GM12878 (cell line): ENCODE results near the gene GALNT16. TPM values are rescaled to one million over a fixed set of nuclear protein-coding genes. Genes with fewer than 3 reads are reported as not detected.

Experiments
- EGR1 ChIP-seq, 2 experiments: IDR thresholded peaks; 1 replicate in 1 of 2; 2 replicates in 1 of 2; pipeline ENCODE4 v1.6.1; 2011 to 2012; ENCODE audit warnings: low read depth in 2 of 2, low read length in 2 of 2, borderline replicate concordance in 1 of 2, mild to moderate bottlenecking in 1 of 2, moderate library complexity in 1 of 2
- GATAD2B ChIP-seq: fragments of 450-650 bp; conservative IDR thresholded peaks from 2 replicates; pipeline ENCODE4 v1.6.1; 2017; ENCODE audit warnings: low read depth, mild to moderate bottlenecking, moderate library complexity
- NBN ChIP-seq: fragments of 450-650 bp; IDR thresholded peaks from 2 replicates; pipeline ENCODE4 v1.6.1; 2016
- PAX8 ChIP-seq: fragments of 450-650 bp; IDR thresholded peaks from 2 replicates; pipeline ENCODE4 v1.6.1; 2017; ENCODE audit warnings: mild to moderate bottlenecking, moderate library complexity
- POLR2AphosphoS2 ChIP-seq: IDR thresholded peaks from 2 replicates; pipeline ENCODE4 v1.6.1; 2011; ENCODE audit warnings: low read depth, mild to moderate bottlenecking, low read length, improper control_type of control experiment, moderate library complexity
- POLR2AphosphoS5 ChIP-seq: IDR thresholded peaks from 2 replicates; pipeline ENCODE4 v1.6.1; 2011; ENCODE audit warnings: mild to moderate bottlenecking, low read length, inconsistent platforms
- POU2F2 ChIP-seq: IDR thresholded peaks from 3 replicates; pipeline ENCODE4 v1.6.1; 2011; ENCODE audit warnings: low read depth, mild to moderate bottlenecking, low read length, borderline replicate concordance
- RUNX3 ChIP-seq: IDR thresholded peaks from 2 replicates; pipeline ENCODE4 v1.6.1; 2012; ENCODE audit warnings: low read length, inconsistent platforms
- SMC3 ChIP-seq: IDR thresholded peaks from 2 replicates; pipeline ENCODE4 v1.6.1; 2011; ENCODE audit warnings: low read length, improper control_type of control experiment, borderline replicate concordance
- WRNIP1 ChIP-seq: IDR thresholded peaks from 2 replicates; pipeline ENCODE4 v1.6.1; 2011; ENCODE audit warnings: low read depth, low read length, improper control_type of control experiment, borderline replicate concordance
- polyA plus RNA-seq, 11 experiments: library from polyadenylated mRNA; depleted of rRNA in 4 of 11; unstranded in 6 of 11; stranded (reverse) in 5 of 11; fragments of >200 nt; fragmentation: Nextera tagmentation in 4 of 11; fragmentation: Illumina TruSeq in 1 of 11; extraction: Ambion mirVana in 4 of 11; extraction: Trizol in 1 of 11; gene quantifications; 1 replicate in 1 of 11; 2 replicates in 10 of 11; pipeline versions ENCODE4 v1.2.1 to v1.2.3, GENCODE V29; 2011 to 2016; ENCODE audit warnings: inconsistent platforms in 2 of 11, missing spikeins in 2 of 11, low read depth in 1 of 11
- total RNA-seq, 4 experiments: library from RNA; depleted of rRNA in 3 of 4; stranded (reverse); fragments of >200 nt in 3 of 4; fragmentation: Illumina TruSeq in 1 of 4; extraction: Trizol in 1 of 4; gene quantifications; 2 replicates each; pipeline versions ENCODE4 v1.2.1 to v1.2.3, GENCODE V29; 2013 to 2021
- TF ChIP-seq, protein P1 (sequence below): IDR thresholded peaks from 2 replicates; pipeline ENCODE4 v1.6.1; 2011; ENCODE audit warnings: borderline replicate concordance, low read depth, mild to moderate bottlenecking, moderate library complexity, low read length; ENCODE audit not compliant: insufficient read depth, poor library complexity, severe bottlenecking
- TF ChIP-seq, protein P2 (sequence below): IDR thresholded peaks from 2 replicates; pipeline ENCODE4 v1.6.1; 2011; ENCODE audit warnings: borderline replicate concordance, low read depth, mild to moderate bottlenecking, moderate library complexity, mixed read lengths, low read length; ENCODE audit not compliant: insufficient read depth; ENCODE audit errors: extremely low read length
- TF ChIP-seq, protein P3 (sequence below): IDR thresholded peaks from 2 replicates; pipeline ENCODE4 v1.6.1; 2012; ENCODE audit warnings: low read length, inconsistent platforms
- TF ChIP-seq, protein P4 (sequence below): fragments of 450-650 bp; conservative IDR thresholded peaks from 2 replicates; pipeline ENCODE4 v1.6.1; 2017; ENCODE audit warnings: mild to moderate bottlenecking, moderate library complexity

GALNT16 gene
- total and polyA plus RNA-seq, 10 of the 15 experiments (the other 5 are each of a cell fraction or from before 2014, with no cell fraction given) = under 0.01 to 0.08 (median 0.03) TPM; not detected in 3

DNA sequence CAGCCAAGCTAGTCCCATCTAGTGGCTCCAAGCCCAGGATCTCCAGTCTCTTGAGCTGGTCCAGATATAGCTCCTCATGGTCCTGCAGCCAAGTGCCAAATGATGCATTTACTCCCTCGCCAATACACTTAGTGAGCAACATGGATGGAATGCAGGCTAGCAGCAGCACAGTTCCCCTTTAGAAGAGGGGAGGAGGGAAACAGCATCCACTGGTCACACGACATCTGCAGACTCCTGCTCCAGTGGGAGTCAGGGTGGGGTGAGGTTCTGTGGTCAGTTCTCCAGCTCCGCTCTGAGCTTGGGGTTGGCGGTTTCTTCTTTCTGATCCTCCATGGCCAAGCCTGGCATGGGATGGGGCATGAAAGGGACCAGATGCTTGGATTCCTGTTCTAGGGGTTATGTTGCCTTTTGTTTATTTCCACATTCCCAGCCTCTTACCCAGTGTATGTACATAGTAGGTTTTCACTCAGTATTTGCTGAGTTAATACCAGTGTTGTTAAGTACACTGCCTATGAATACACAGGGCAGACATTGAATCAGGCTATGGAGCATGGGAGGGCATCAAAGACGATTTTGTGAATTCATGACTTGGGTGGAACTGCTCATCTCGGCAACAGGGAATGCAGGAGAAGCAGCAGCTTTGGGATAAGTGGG lies 57.3 kb downstream of the GALNT16 start (continued):
- TF ChIP-seq, protein P1, sequence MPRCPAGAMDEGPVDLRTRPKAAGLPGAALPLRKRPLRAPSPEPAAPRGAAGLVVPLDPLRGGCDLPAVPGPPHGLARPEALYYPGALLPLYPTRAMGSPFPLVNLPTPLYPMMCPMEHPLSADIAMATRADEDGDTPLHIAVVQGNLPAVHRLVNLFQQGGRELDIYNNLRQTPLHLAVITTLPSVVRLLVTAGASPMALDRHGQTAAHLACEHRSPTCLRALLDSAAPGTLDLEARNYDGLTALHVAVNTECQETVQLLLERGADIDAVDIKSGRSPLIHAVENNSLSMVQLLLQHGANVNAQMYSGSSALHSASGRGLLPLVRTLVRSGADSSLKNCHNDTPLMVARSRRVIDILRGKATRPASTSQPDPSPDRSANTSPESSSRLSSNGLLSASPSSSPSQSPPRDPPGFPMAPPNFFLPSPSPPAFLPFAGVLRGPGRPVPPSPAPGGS = no peak
- TF ChIP-seq PAX8 = no peak
- TF ChIP-seq NBN = no peak
- no peak for TF ChIP-seq POU2F2
- TF ChIP-seq POLR2AphosphoS2 = no peak
- TF ChIP-seq, protein P2, sequence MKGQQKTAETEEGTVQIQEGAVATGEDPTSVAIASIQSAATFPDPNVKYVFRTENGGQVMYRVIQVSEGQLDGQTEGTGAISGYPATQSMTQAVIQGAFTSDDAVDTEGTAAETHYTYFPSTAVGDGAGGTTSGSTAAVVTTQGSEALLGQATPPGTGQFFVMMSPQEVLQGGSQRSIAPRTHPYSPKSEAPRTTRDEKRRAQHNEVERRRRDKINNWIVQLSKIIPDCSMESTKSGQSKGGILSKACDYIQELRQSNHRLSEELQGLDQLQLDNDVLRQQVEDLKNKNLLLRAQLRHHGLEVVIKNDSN = no peak
- no peak for TF ChIP-seq SMC3
- no peak for TF ChIP-seq RUNX3
- TF ChIP-seq, protein P3, sequence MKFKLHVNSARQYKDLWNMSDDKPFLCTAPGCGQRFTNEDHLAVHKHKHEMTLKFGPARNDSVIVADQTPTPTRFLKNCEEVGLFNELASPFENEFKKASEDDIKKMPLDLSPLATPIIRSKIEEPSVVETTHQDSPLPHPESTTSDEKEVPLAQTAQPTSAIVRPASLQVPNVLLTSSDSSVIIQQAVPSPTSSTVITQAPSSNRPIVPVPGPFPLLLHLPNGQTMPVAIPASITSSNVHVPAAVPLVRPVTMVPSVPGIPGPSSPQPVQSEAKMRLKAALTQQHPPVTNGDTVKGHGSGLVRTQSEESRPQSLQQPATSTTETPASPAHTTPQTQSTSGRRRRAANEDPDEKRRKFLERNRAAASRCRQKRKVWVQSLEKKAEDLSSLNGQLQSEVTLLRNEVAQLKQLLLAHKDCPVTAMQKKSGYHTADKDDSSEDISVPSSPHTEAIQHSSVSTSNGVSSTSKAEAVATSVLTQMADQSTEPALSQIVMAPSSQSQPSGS = no peak
- TF ChIP-seq, protein P4, sequence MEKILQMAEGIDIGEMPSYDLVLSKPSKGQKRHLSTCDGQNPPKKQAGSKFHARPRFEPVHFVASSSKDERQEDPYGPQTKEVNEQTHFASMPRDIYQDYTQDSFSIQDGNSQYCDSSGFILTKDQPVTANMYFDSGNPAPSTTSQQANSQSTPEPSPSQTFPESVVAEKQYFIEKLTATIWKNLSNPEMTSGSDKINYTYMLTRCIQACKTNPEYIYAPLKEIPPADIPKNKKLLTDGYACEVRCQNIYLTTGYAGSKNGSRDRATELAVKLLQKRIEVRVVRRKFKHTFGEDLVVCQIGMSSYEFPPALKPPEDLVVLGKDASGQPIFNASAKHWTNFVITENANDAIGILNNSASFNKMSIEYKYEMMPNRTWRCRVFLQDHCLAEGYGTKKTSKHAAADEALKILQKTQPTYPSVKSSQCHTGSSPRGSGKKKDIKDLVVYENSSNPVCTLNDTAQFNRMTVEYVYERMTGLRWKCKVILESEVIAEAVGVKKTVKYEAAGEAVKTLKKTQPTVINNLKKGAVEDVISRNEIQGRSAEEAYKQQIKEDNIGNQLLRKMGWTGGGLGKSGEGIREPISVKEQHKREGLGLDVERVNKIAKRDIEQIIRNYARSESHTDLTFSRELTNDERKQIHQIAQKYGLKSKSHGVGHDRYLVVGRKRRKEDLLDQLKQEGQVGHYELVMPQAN = no peak
- no peak for TF ChIP-seq POLR2AphosphoS5
- no peak for TF ChIP-seq WRNIP1
- no peak for TF ChIP-seq EGR1 (IDR thresholded peaks at IDR 0.05; ENCODE audit: borderline replicate concordance in 1 of 2, low read depth in 2 of 2, low read length in 2 of 2)
- TF ChIP-seq GATAD2B = no peak
